Hippocampal formation (tissue), 2 donors: Measurements from ENCODE around the gene MFN1.
A peak's percentile ranks its signal among the peaks of the same experiment; 100 is the strongest.

ENCODE experiments used
- DNase-seq, 2 donors: peaks; one replicate each; lab custom pipeline; 2025; lab: John Stamatoyannopoulos, UW

The MFN1 gene

GRCh38 chr3:179430277-179430870 is 82.9 kb downstream of the MFN1 start:
- DNase-seq, result no peak

- DNase-seq, result peak; percentile 38 to 49
Observed at GRCh38 chr3:179432021-179432420, 84.5 kb downstream of the MFN1 start.

GRCh38 chr3:179432451-179432850 is 84.9 kb downstream of the MFN1 start:
- DNase-seq, result no peak

- DNase-seq, result no peak
Observed at GRCh38 chr3:179436517-179436916, 89.0 kb downstream of the MFN1 start.

DNA sequence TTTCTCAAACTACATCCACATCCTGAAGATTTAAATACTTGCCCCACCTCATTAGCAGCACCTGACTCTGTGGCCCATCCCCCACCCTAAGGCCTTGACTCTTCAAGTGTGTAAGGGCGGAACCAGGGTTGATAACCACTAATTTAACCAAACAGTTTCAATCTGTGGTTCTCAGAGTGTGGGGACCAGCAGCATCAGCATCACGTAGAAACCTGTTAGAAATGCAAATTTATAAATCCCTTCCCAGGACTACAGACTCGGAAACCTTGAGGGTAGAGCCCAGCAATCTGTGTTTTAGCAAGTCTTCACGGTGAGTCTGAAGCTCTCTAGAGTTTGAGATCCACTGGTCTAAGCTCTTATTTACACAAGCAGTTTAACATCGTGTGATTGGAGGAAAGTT is 91.3 kb downstream of the MFN1 start:
- no peak for DNase-seq
